Measurements from ENCODE around the gene LARGE2. TPM values are rescaled to one million over a fixed set of nuclear protein-coding genes. Genes with fewer than 3 reads are reported as not detected.
A peak's percentile ranks its signal among the peaks of the same experiment; 100 is the strongest.

LARGE2 gene
- total and polyA plus RNA-seq, 10 of the 15 experiments (the other 5 are each of a cell fraction or from before 2014, with no cell fraction given): 0.03 to 0.41 (median 0.19) TPM; not detected in 6

- TF ChIP-seq E4F1 (IDR thresholded peaks at IDR 0.05; ENCODE audit: borderline replicate concordance, partially characterized antibody): no peak
- TF ChIP-seq JUND (IDR thresholded peaks at IDR 0.05; ENCODE audit: low read depth, low read length): no peak
- TF ChIP-seq CHD4 (IDR thresholded peaks at IDR 0.05): no peak
- TF ChIP-seq POLR2AphosphoS5 (IDR thresholded peaks at IDR 0.05; ENCODE audit: low read length): no peak
- no peak for TF ChIP-seq SIX5 (IDR thresholded peaks at IDR 0.05; ENCODE audit: low read depth, low read length, severe bottlenecking)
These were observed 16.3 kb upstream of the LARGE2 start (continued) for GRCh38 chr11:45906096-45906682.

DNA sequence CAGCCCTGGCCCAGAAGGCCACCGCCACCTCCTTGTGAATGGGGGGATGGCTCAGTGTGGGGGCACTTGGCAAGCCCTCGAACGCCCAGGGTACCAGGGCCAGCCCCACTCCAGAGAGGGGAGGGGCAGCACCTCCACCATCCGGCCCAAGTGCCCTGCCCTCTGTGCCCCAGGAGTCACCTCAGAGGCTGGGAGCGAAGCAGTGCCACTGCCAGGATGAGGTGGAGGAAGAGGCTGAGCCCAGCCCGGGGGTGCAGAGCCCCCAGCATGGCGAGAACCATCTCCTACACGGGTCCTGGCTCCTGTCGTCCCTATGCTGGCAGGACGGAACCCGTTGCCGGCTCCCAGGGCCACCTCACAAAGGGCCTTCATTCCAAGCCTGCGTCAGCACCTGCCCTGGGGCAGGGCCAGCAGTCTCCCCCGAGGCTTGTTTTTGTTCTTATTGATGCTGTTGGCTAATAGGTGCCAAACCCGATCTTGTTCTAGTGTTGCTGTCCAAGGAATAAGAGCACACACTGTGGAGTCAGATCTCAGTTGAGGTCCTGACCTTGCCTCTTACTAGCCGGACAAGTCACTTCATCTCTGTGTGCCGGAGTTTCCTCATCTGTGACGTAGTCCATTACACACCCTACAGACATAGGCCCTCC, 15.4 kb upstream of the LARGE2 start, which contains the start of gene FREY1:
FREY1 (minus strand) TSS at position 307 of the 647 bp plus-strand sequence; CDS start at position 281, 26 bp downstream.
- SMC1A ChIA-PET (ENCODE audit: uncharacterized antibody, unreplicated experiment): no interaction called here
- FAIRE-seq: no peak
- WGBS (ENCODE audit: insufficient coverage, insufficient replicate concordance, low lambda C conversion rate, missing lambda C conversion rate): 80% methylated on average over 14 of the region's 18 CpGs

More for the DNA sequence above, 15.4 kb upstream of the LARGE2 start, which contains the start of gene FREY1:
- no peak within 1 kb of the TSS for H3K4me2 ChIP-seq (ENCODE audit: control insufficient read depth, insufficient read depth)
- in situ Hi-C loops (cut with MboI): no loop called here
- H3K4me1 ChIP-seq (ENCODE audit: control insufficient read depth, insufficient read depth, low read length): no peaks in the 10 kb centered on the region
- no peaks in the 10 kb centered on the region for H3K27me3 ChIP-seq (replicated peaks in 1 of 2; ENCODE audit: control insufficient read depth in 2 of 2, insufficient read depth in 2 of 2, low read length in 1 of 2)
- DNase-seq (ENCODE audit: low read depth, low spot score) (no peak), ATAC-seq (no peak)
- H2AFZ ChIP-seq (ENCODE audit: control insufficient read depth, low read depth, low read length): no peak within 1 kb of the TSS
- peaks cover 0 to 5% of the 10 kb centered on the region in 2 experiments; a peak in 2 of 4 replicates for H3K36me3 ChIP-seq (ENCODE audit: control insufficient read depth in 2 of 2, insufficient read depth in 2 of 2, low read length in 1 of 2)
- H3K4me3 ChIP-seq: no peak within 1 kb of the TSS
- H3K9ac ChIP-seq (ENCODE audit: control insufficient read depth, insufficient read depth, low read length): no peak within 1 kb of the TSS
- TF ChIP-seq, protein P1, sequence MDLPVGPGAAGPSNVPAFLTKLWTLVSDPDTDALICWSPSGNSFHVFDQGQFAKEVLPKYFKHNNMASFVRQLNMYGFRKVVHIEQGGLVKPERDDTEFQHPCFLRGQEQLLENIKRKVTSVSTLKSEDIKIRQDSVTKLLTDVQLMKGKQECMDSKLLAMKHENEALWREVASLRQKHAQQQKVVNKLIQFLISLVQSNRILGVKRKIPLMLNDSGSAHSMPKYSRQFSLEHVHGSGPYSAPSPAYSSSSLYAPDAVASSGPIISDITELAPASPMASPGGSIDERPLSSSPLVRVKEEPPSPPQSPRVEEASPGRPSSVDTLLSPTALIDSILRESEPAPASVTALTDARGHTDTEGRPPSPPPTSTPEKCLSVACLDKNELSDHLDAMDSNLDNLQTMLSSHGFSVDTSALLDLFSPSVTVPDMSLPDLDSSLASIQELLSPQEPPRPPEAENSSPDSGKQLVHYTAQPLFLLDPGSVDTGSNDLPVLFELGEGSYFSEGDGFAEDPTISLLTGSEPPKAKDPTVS (IDR thresholded peaks at IDR 0.05; ENCODE audit: low read depth, low read length): no peak
- no peak for TF ChIP-seq ZNF217 (IDR thresholded peaks at IDR 0.05)
- TF ChIP-seq BMI1 (IDR thresholded peaks at IDR 0.05; ENCODE audit: borderline replicate concordance): no peak
- peak; percentile 53; the same call in 1 of the 2 replicates for TF ChIP-seq POLR2A (IDR thresholded peaks at IDR 0.05; ENCODE audit: low read depth, low read length)
- BruUV-seq (replicated peaks): no TSS peak
- no peaks in the 10 kb centered on the region for H4K20me1 ChIP-seq (ENCODE audit: control insufficient read depth, insufficient read depth)
- no peaks in the 10 kb centered on the region for H3K9me3 ChIP-seq (replicated peaks; ENCODE audit: control insufficient read depth, insufficient read depth, low read length)
- RAD21 ChIA-PET (ENCODE audit: unreplicated experiment): no interaction called here
- POLR2A ChIA-PET: no interaction called here
- CTCF ChIA-PET: no interaction called here
- no peaks in the 10 kb centered on the region for H3K79me2 ChIP-seq (ENCODE audit: control insufficient read depth, insufficient read depth, low read length)
- H3K27ac ChIP-seq (ENCODE audit: control insufficient read depth, insufficient read depth): no peak within 1 kb of the TSS
- intact Hi-C loops (cut with micrococcal nuclease; ENCODE audit: unreplicated experiment): no loop called here

Measured in GM12878 (cell line).